Measurements from ENCODE around the gene TEX44.
A peak's percentile ranks its signal among the peaks of the same experiment; 100 is the strongest.

TEX44 gene

DNA sequence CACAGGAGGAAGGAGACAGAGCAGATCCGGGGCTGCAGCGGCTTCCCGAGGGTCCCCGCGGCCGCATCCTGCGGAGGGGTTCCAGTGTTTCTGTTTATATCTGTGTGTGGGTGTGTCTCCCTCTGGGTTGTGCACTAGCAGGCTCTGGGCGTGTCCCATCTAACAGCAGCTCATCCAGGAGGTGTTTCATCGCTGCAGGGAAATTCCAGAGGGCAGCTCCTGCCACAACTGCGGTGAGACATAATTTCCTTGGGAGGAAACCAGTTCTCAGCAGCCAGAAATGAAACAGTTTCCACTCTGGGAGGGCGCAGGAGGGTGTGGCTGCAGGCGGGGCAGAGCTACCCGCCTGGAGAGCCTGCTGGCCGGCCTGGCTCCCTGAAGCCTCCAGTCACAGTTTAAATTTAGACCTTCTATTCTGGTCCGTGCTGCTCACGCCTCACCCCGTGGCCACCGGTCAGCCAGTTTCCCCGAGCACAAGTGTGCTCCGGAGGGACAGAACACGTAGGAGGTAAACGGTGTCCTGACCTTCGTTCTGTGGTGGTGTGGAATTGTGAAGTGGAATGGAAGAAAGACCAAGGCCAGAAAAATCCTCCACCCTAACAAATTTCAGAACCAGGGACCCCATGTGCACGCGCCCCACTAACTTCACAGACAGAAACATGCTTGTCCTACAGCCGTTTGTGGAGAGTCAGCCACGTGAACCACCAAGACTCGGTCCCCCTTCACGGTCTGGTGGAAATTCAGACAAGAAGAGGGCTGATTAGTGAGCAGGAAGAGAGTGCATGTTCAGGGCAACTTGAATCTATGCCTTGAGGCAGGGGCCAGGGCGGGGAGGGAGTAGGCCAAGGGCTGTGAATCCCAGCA, 50.2 kb downstream of the TEX44 start:
- peak overlapping the region; percentile 3 to 41 for H3K4me3 ChIP-seq (ENCODE audit: low read depth in 1 of 2, low read length in 2 of 2)

DNA sequence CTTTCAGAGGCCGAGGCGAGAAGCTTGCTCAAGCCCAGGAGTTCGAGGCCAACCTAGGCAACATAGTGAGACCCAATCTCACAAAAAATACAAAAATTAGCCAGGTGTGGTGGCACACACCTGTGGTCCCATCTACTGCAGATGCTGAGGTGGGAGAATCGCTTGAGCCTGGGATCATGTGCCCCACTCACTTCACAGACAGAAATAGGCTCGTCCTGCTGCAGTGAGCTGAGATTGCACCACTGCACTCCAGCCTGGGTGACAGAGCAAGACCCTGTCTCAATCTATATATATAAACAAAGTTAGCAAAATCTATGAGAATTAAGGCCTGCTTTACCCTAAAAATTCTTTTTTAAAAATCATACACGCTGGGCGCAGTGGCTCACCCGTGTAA, 50.8 kb downstream of the TEX44 start:
- Histone ChIP-seq H3K4me3 (ENCODE audit: low read depth in 1 of 2, low read length in 2 of 2) (no peak overlapping the region), H3K4me1 (ENCODE audit: control insufficient read depth in 1 of 2, insufficient read depth in 2 of 2, low read length in 2 of 2) (peaks cover 4 to 12% of the 10 kb centered on the region in 2 donors), H3K27ac (ENCODE audit: low read length) (peak overlapping the region; percentile 95), H3K27me3 (ENCODE audit: low read depth, low read length) (no peaks in the 10 kb centered on the region), H3K9me3 (ENCODE audit: control insufficient read depth in 1 of 2, low read length in 2 of 2) (no peaks in the 10 kb centered on the region), H3K36me3 (ENCODE audit: control insufficient read depth in 1 of 2, insufficient read depth in 2 of 2, low read length in 2 of 2) (no peaks in the 10 kb centered on the region)

More for the DNA sequence above, 50.2 kb downstream of the TEX44 start:
- H3K36me3 ChIP-seq (ENCODE audit: control insufficient read depth in 1 of 2, insufficient read depth in 2 of 2, low read length in 2 of 2) = no peaks in the 10 kb centered on the region
- H3K4me1 ChIP-seq (ENCODE audit: control insufficient read depth in 1 of 2, insufficient read depth in 2 of 2, low read length in 2 of 2) = peaks cover 4 to 12% of the 10 kb centered on the region in 2 donors
- peak overlapping the region; percentile 95 for H3K27ac ChIP-seq (ENCODE audit: low read length)
- H3K9me3 ChIP-seq (ENCODE audit: control insufficient read depth in 1 of 2, low read length in 2 of 2) = no peaks in the 10 kb centered on the region
- no peaks in the 10 kb centered on the region for H3K27me3 ChIP-seq (ENCODE audit: low read depth, low read length)

All from muscle layer of duodenum (tissue), 2 donors.